ENCODE data around the gene RRP12.

GRCh38 chr10:97334370-97335175, 66.6 kb downstream of the RRP12 start, which contains the start of gene FRAT2:
- TF ChIP-seq BHLHE40 (IDR thresholded peaks at IDR 0.05; ENCODE audit: borderline replicate concordance) (peak; percentile 85; the same call in 1 of the 2 replicates), PKNOX1 (IDR thresholded peaks at IDR 0.05) (0 out of 2 replicates have a peak, but pooled peaks have one; percentile 20), ZNF384 (IDR thresholded peaks at IDR 0.05) (no peak)
